HepG2 (cell line): ENCODE data around the gene HES1. TPM values are rescaled to one million over a fixed set of nuclear protein-coding genes. Genes with fewer than 3 reads are reported as not detected.

Experiments used
- AGO2 ChIP-seq: fragments of 200-400 bp; formaldehyde crosslinking; optimal IDR thresholded peaks from 2 replicates; pipeline ENCODE3; 2017; ENCODE audit warnings: mild to moderate bottlenecking, low read depth, low read length, moderate library complexity
- BORCS8-MEF2B ChIP-seq: sonication (generic); formaldehyde crosslinking; IDR thresholded peaks from 2 replicates; pipeline ENCODE4 v1.8.0; 2022; ENCODE audit warnings: mild to moderate bottlenecking, missing genetic modification reagents
- CBFB ChIP-seq: sonication (generic); formaldehyde crosslinking; IDR thresholded peaks from 2 replicates; pipeline ENCODE4 v1.4.0; 2020; ENCODE audit warnings: missing genetic modification reagents
- ELF3 ChIP-seq: IDR thresholded peaks from 2 replicates; pipeline ENCODE4 v1.6.1; 2016; ENCODE audit warnings: missing genetic modification reagents, missing compliant biosample characterization
- ESRRA ChIP-seq: sonication (generic); formaldehyde crosslinking; IDR thresholded peaks from 2 replicates; pipeline ENCODE4 v1.5.1; 2020; ENCODE audit warnings: mild to moderate bottlenecking, low read depth, missing genetic modification reagents
- ETV5 ChIP-seq: IDR thresholded peaks from 2 replicates; pipeline ENCODE4 v1.6.1; 2018; ENCODE audit warnings: missing biosample characterization, missing genetic modification reagents, inconsistent platforms, borderline replicate concordance
- HNF4G ChIP-seq, 2 experiments: sonication (generic) in 1 of 2; formaldehyde crosslinking in 1 of 2; IDR thresholded peaks; 2 replicates each; pipeline versions ENCODE4 v1.4.0 to v1.6.1; 2011 to 2020; ENCODE audit warnings: borderline replicate concordance in 2 of 2, low read depth in 2 of 2, mild to moderate bottlenecking in 2 of 2, low read length in 1 of 2, missing genetic modification reagents in 1 of 2, moderate library complexity in 1 of 2
- KDM4B ChIP-seq: sonication (generic); formaldehyde crosslinking; IDR thresholded peaks from 2 replicates; pipeline ENCODE4 v1.4.0; 2020; ENCODE audit warnings: missing genetic modification reagents
- MEIS2 ChIP-seq: sonication (generic); formaldehyde crosslinking; IDR thresholded peaks from 2 replicates; pipeline ENCODE4 v1.9.0; 2021; ENCODE audit warnings: mild to moderate bottlenecking, missing genetic modification reagents
- NFIC ChIP-seq: IDR thresholded peaks from 2 replicates; pipeline ENCODE4 v1.6.1; 2012; ENCODE audit warnings: mild to moderate bottlenecking, low read length, inconsistent platforms
- NRL ChIP-seq: sonication (generic); formaldehyde crosslinking; IDR thresholded peaks from 2 replicates; pipeline ENCODE4 v1.5.0; 2020; ENCODE audit warnings: missing genetic modification reagents, mild to moderate bottlenecking, moderate library complexity, borderline replicate concordance
- SAP130 ChIP-seq: IDR thresholded peaks from 2 replicates; pipeline ENCODE4 v1.6.1; 2016; ENCODE audit warnings: low read depth
- THAP11 ChIP-seq: IDR thresholded peaks from 2 replicates; pipeline ENCODE4 v1.6.1; 2016; ENCODE audit warnings: missing biosample characterization, missing genetic modification reagents
- ZFP1 ChIP-seq: IDR thresholded peaks from 2 replicates; pipeline ENCODE4 v1.6.1; 2016
- ZKSCAN8 ChIP-seq: IDR thresholded peaks from 2 replicates; pipeline ENCODE4 v1.6.1; 2016; ENCODE audit warnings: borderline replicate concordance, missing genetic modification reagents, missing compliant biosample characterization
- ZMAT3 ChIP-seq: sonication (generic); formaldehyde crosslinking; conservative IDR thresholded peaks from 2 replicates; pipeline ENCODE4 v1.7.0; 2021; ENCODE audit warnings: missing genetic modification reagents
- ZNF280B ChIP-seq: sonication (generic); formaldehyde crosslinking; IDR thresholded peaks from 2 replicates; pipeline ENCODE4 v1.5.0; 2020; ENCODE audit warnings: missing genetic modification reagents, mild to moderate bottlenecking, borderline replicate concordance
- ZSCAN22 ChIP-seq: sonication (generic); formaldehyde crosslinking; IDR thresholded peaks from 2 replicates; pipeline ENCODE4 v1.4.0; 2020; ENCODE audit warnings: mild to moderate bottlenecking, missing genetic modification reagents
- polyA plus RNA-seq, 8 experiments: library from polyadenylated mRNA; depleted of rRNA in 3 of 8; stranded (reverse) in 7 of 8; unstranded in 1 of 8; fragments of >200 nt; fragmentation: Illumina TruSeq in 4 of 8; extraction: Trizol in 4 of 8; gene quantifications; 2 replicates each; pipeline versions ENCODE4 v1.2.1 to v1.2.3, GENCODE V29; 2011 to 2016; ENCODE audit warnings: low read depth in 4 of 8, missing spikeins in 1 of 8, mixed read lengths in 1 of 8; ENCODE audit not compliant: insufficient read depth in 1 of 8
- total RNA-seq, 5 experiments: library from RNA; depleted of rRNA; stranded (reverse); fragments of >200 nt; fragmentation: Illumina TruSeq; extraction: Trizol; gene quantifications; 2 replicates each; pipeline ENCODE4 v1.2.3, GENCODE V29; 2016; ENCODE audit warnings: low read depth in 1 of 5
- TF ChIP-seq, protein P1 (sequence below), 2 experiments: fragments of 450-650 bp in 1 of 2; sonication (generic) in 1 of 2; formaldehyde crosslinking; IDR thresholded peaks; 2 replicates each; pipeline versions ENCODE4 v1.5.0 to v1.8.0; 2020 to 2022; ENCODE audit warnings: mild to moderate bottlenecking in 1 of 2, missing genetic modification reagents in 1 of 2
- TF ChIP-seq, protein P2 (sequence below): sonication (generic); formaldehyde crosslinking; IDR thresholded peaks from 2 replicates; pipeline ENCODE4 v1.9.0; 2021; ENCODE audit warnings: missing genetic modification reagents, mild to moderate bottlenecking, borderline replicate concordance
- TF ChIP-seq, protein P3 (sequence below): IDR thresholded peaks from 2 replicates; pipeline ENCODE4 v1.6.1; 2012; ENCODE audit warnings: inconsistent platforms
- TF ChIP-seq, protein P4 (sequence below), 2 experiments: IDR thresholded peaks; 2 replicates each; pipeline ENCODE4 v1.6.1; 2011 to 2012; ENCODE audit warnings: low read length in 2 of 2, borderline replicate concordance in 1 of 2, low read depth in 1 of 2, mild to moderate bottlenecking in 1 of 2, moderate library complexity in 1 of 2

Gene HES1
- total and polyA plus RNA-seq, 2 of the 13 experiments (the other 11 are each of a cell fraction or from before 2014, with no cell fraction given) = 15.4 to 19.8 TPM

DNA sequence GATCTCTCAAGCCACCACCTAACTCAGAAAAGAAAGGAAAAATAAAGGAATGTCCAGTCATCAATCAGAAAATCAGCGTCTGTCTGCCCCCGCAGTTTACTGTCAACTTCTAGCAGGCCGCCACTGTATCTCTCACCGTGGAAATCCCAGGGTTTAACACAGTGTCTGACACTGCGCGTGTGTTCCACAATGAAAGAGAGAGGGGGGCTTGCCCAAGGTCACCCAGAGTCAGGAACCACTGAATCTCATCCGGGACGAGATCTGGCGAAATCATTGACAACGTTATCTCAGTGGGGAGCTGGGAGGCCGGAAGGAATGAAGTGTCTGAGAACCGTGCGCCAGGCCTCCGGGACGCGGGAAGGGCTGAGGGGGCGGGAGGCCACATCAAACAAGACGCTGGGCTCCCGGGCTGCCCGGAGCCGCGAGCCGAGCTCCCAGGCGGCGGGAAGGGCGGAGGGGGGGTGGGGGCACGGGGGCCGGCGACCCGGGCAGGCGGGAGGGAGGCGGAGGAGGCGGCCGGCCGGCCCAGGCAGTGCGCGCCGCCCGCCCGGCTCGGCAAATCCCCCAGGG lies 2.2 kb upstream of the HES1 start (continued):
- TF ChIP-seq HNF4G (IDR thresholded peaks at IDR 0.05; ENCODE audit: borderline replicate concordance, low read depth, low read length) = no peak
- no peak for TF ChIP-seq HNF4G (CRISPR knock-in tag; IDR thresholded peaks at IDR 0.05; ENCODE audit: borderline replicate concordance, low read depth)
- 0 out of 2 replicates have a peak, but pooled peaks have one; percentile 72 for TF ChIP-seq KDM4B (CRISPR knock-in tag)
- TF ChIP-seq SAP130 (CRISPR knock-in tag) = peak; percentile 65
- no peak for TF ChIP-seq AGO2
- TF ChIP-seq BORCS8-MEF2B (CRISPR knock-in tag) = peak; percentile 66; the same call in 1 of the 2 replicates
- TF ChIP-seq ESRRA (CRISPR knock-in tag) = 0 out of 2 replicates have a peak, but pooled peaks have one; percentile 44
- peak; percentile 92 for TF ChIP-seq ETV5 (CRISPR knock-in tag)
- TF ChIP-seq, protein P1, sequence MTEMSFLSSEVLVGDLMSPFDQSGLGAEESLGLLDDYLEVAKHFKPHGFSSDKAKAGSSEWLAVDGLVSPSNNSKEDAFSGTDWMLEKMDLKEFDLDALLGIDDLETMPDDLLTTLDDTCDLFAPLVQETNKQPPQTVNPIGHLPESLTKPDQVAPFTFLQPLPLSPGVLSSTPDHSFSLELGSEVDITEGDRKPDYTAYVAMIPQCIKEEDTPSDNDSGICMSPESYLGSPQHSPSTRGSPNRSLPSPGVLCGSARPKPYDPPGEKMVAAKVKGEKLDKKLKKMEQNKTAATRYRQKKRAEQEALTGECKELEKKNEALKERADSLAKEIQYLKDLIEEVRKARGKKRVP (CRISPR knock-in tag; IDR thresholded peaks at IDR 0.05) = peak in 1 of 2 experiments; percentile 51; a peak in 1 of 4 replicates
- TF ChIP-seq, protein P2, sequence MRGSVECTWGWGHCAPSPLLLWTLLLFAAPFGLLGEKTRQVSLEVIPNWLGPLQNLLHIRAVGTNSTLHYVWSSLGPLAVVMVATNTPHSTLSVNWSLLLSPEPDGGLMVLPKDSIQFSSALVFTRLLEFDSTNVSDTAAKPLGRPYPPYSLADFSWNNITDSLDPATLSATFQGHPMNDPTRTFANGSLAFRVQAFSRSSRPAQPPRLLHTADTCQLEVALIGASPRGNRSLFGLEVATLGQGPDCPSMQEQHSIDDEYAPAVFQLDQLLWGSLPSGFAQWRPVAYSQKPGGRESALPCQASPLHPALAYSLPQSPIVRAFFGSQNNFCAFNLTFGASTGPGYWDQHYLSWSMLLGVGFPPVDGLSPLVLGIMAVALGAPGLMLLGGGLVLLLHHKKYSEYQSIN (CRISPR knock-in tag) = no peak
- TF ChIP-seq MEIS2 = no peak
- 0 out of 2 replicates have a peak, but pooled peaks have one; percentile 24 for TF ChIP-seq NFIC
- TF ChIP-seq ZKSCAN8 (CRISPR knock-in tag) = no peak
- TF ChIP-seq ZNF280B (CRISPR knock-in tag) = no peak
- TF ChIP-seq CBFB (CRISPR knock-in tag) = peak; percentile 37; the same call in 1 of the 2 replicates
- no peak for TF ChIP-seq ZFP1 (CRISPR knock-in tag)
- TF ChIP-seq THAP11 (CRISPR knock-in tag) = peak; percentile 43; the same call in 1 of the 2 replicates
- TF ChIP-seq, protein P3, sequence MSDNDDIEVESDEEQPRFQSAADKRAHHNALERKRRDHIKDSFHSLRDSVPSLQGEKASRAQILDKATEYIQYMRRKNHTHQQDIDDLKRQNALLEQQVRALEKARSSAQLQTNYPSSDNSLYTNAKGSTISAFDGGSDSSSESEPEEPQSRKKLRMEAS = peak; percentile 54
- no peak for TF ChIP-seq ZSCAN22
- TF ChIP-seq, protein P4, sequence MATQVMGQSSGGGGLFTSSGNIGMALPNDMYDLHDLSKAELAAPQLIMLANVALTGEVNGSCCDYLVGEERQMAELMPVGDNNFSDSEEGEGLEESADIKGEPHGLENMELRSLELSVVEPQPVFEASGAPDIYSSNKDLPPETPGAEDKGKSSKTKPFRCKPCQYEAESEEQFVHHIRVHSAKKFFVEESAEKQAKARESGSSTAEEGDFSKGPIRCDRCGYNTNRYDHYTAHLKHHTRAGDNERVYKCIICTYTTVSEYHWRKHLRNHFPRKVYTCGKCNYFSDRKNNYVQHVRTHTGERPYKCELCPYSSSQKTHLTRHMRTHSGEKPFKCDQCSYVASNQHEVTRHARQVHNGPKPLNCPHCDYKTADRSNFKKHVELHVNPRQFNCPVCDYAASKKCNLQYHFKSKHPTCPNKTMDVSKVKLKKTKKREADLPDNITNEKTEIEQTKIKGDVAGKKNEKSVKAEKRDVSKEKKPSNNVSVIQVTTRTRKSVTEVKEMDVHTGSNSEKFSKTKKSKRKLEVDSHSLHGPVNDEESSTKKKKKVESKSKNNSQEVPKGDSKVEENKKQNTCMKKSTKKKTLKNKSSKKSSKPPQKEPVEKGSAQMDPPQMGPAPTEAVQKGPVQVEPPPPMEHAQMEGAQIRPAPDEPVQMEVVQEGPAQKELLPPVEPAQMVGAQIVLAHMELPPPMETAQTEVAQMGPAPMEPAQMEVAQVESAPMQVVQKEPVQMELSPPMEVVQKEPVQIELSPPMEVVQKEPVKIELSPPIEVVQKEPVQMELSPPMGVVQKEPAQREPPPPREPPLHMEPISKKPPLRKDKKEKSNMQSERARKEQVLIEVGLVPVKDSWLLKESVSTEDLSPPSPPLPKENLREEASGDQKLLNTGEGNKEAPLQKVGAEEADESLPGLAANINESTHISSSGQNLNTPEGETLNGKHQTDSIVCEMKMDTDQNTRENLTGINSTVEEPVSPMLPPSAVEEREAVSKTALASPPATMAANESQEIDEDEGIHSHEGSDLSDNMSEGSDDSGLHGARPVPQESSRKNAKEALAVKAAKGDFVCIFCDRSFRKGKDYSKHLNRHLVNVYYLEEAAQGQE (IDR thresholded peaks at IDR 0.05; ENCODE audit: borderline replicate concordance in 1 of 2, low read depth in 1 of 2, low read length in 2 of 2) = 0 out of 4 replicates have a peak, but pooled peaks of 1 of the 2 experiments have one; percentile 30
- no peak for TF ChIP-seq NRL (CRISPR knock-in tag)
- TF ChIP-seq ZMAT3 (CRISPR knock-in tag) = peak; percentile 57; the same call in 1 of the 2 replicates
- TF ChIP-seq ELF3 = peak; percentile 34; the same call in 1 of the 2 replicates
